Measurements from ENCODE around the gene FN1.

GRCh38 chr2:215374642-215375466, 61.0 kb downstream of the FN1 start:
- TF ChIP-seq, protein P1, sequence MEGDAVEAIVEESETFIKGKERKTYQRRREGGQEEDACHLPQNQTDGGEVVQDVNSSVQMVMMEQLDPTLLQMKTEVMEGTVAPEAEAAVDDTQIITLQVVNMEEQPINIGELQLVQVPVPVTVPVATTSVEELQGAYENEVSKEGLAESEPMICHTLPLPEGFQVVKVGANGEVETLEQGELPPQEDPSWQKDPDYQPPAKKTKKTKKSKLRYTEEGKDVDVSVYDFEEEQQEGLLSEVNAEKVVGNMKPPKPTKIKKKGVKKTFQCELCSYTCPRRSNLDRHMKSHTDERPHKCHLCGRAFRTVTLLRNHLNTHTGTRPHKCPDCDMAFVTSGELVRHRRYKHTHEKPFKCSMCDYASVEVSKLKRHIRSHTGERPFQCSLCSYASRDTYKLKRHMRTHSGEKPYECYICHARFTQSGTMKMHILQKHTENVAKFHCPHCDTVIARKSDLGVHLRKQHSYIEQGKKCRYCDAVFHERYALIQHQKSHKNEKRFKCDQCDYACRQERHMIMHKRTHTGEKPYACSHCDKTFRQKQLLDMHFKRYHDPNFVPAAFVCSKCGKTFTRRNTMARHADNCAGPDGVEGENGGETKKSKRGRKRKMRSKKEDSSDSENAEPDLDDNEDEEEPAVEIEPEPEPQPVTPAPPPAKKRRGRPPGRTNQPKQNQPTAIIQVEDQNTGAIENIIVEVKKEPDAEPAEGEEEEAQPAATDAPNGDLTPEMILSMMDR (IDR thresholded peaks at IDR 0.05; ENCODE audit: low read length): no peak
- TF ChIP-seq EZH2 (optimal IDR thresholded peaks at IDR 0.05; ENCODE audit: low read depth, low read length): no peak
- no peak for TF ChIP-seq EZH2phosphoT487 (IDR thresholded peaks at IDR 0.05; ENCODE audit: low read length)
